ENCODE results near the gene TMUB1. TPM values are rescaled to one million over a fixed set of nuclear protein-coding genes. Genes with fewer than 3 reads are reported as not detected.
"Not testable (repeated sequence)": the region's sequence is repeated elsewhere in the genome, so short reads cannot be mapped to it uniquely, and the experiment has no call there.

The TMUB1 gene
- total RNA-seq, 1 donor from 2014 or later = 7.6 TPM

DNA sequence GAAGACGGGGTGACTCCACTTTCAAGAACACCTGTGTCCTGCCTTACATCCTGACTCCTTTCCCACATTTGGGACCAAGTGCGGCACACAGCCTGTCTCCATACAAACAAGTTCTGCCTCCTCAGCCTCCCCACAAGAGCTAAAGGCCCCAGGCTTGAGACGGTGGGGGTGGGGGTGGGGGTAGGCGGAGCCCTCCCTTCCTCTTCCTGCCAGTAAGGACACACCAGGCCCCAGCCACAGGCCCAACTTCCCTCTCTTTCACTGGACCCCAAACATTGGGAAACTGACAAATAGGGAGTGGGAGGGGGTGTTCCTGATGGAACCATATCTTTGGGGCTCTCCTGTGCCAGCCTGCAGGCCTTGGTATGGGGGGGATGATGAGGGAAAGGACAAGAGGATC is 30.2 kb downstream of the TMUB1 start:
- no peak for DNase-seq

DNA sequence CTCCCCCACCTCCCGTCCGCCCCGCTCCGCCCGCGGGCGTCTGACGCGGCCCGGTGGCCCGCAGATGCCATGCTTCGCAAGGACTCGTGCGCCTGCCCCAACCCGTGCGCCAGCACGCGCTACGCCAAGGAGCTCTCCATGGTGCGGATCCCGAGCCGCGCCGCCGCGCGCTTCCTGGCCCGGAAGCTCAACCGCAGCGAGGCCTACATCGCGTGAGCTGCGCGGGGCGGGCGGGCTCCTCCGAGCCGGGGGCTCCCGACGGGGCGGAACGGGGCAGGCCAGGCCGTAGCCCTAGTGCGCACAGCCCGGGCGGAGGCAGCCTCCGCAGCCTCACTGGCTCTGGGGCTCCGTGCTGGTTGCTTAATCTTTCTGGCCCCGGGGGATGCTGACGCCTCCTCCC is 32.2 kb downstream of the TMUB1 start:
- peak; percentile 69 for DNase-seq

DNA sequence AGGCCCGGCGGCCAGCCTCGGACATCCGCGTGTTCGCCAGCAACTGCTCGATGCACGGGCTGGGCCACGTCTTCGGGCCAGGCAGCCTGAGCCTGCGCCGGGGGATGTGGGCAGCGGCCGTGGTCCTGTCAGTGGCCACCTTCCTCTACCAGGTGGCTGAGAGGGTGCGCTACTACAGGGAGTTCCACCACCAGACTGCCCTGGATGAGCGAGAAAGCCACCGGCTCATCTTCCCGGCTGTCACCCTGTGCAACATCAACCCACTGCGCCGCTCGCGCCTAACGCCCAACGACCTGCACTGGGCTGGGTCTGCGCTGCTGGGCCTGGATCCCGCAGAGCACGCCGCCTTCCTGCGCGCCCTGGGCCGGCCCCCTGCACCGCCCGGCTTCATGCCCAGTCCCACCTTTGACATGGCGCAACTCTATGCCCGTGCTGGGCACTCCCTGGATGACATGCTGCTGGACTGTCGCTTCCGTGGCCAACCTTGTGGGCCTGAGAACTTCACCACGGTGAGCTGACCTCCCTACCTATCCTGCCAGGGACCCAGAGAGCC is 34.3 kb downstream of the TMUB1 start:
- DNase-seq = no peak

DNA sequence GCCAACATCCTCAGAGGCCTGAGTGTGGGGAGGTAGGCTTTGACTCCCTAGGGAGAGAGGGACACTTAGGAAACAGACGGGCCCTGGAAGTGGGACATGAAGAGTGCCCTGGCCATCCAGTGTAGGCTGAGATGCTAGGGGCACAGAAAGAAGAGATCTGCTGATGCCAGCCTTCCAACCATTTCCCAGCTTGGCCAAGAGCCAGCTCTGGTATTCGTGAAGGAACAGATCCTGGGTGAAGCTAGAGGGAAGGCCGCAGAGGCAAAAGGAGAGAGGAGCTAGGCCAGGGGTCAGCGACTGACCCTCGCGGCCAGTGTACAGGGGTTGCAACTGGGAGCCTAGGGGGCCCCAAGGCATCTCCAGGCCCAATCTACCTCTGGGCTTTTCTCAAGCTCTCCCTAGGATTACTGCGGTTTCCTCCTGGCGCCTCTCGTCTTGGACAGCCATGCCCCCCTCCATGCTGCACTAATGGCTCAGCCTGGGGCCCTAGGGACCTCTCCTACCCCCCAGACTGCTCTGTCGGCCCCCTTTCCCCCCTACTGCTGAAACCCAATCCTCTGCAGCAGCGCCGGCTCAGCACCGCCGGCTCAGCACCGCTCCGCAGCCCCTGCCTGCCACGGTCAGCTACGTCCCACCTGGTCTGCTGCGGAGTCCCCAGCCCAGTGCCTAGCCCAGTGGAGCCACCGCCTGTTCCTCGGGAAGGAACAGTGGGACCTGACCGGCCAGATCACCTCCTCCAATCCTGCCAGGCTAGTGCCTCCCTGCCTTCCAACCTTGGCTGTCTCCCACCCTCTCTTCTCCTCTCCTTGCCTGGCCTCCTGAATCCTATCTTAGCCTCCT is 35.1 kb downstream of the TMUB1 start, which contains the start of gene ASIC3:
Gene ASIC3, plus strand, starts transcription at position 556 of the 840 bp plus-strand sequence. CDS start 355 bp downstream, outside the sequence.
- no peak for DNase-seq

DNA sequence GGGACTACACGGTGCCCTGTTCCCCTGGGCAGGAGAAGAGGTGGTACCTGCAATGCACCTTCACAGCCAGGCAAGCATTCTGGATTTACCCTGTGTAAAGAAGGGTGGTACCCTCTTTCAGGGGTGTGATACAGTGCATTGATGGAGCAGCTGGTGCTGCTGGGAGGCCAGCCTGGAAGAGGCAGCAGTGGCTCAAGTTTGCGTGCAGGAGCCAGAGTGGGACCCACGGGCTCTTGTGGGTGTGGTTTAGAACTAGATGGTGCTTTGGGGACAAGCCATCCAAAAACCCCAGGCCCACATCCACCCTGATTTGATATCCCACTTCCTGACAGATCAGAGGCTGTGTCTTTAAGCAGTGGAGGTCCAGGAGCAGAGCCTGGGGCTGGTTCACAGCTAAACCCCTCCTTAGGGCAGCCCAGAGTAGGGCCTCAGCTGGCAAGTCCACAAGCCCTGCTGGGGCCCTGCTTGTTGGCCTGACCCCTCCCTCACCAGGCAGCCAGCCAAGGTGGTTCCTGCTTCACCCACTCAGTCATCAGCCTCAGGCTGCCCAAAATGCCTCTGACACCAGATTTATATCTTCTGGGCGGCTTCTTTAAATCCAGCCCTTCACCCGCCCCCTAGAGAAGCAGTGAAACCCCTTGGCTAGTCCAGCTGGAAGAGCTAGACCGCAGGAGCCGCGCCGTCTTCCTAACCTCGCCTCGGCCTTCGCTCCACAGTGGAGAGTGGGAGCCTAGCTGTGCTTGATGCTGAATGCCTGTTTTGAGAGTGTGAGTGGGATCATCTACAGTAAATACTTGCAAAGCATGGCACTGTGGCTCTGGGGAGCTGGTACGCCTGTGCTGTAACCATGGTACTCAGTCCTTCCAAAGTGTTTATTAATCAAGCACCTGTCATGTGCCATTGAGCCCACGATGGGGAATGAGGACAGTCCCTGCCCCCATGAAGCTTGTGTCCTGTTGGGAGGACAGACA is 36.4 kb downstream of the TMUB1 start:
- no peak for DNase-seq

DNA sequence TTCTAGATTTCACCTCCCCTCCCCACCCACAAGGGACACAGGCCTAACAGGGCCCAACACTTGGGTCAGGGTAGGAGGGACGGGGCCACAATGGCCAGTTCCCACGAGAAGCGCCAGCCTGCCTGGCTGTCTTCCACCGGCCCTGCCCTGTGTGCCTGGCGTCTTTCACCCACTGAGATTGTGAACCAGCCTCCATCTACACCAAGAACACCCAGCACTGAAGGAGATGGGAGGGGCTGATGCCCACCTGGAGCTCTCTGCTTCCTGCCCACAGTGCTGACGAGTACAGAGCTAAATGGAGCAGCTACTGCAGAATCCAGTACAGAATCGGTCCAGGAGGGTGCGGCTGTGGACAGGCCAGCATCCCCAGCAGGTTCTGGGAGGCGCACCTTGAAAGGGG is 37.3 kb downstream of the TMUB1 start:
- DNase-seq = no peak

DNA sequence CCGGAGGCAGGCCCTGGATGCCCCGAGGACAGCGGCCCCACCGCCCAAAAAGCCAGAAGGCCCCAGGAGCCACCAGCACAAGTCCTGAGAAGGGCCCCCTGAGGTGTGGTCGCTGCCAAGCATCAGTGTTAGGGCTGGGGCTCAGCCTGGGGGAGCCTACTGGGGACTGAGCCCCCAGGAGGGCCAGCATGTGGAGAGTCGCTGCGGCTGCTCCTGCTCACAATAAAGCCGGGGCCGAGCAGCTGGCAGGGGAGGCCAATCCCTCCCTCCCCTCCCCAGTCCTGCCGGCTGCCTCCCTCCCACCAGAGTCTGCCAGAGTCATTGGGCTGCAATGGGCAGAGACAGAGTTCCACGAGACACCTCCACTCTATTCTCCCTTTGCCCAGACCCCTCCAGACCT is 38.0 kb downstream of the TMUB1 start:
- no peak for DNase-seq

DNA sequence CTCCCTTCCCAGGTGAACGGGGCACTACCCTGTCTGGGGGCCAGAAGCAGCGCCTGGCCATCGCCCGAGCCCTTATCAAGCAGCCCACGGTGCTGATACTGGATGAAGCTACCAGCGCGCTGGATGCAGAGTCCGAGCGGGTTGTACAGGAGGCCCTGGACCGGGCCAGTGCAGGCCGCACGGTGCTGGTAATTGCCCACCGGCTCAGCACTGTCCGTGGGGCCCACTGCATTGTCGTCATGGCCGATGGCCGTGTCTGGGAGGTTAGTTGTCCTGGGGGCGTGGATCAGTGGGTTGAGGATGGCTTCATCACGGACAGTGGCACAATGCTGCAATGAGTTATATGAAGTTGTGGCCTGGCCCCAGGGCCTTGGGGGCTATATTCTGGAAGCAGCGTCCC is 39.3 kb downstream of the TMUB1 start:
- no peak for DNase-seq

DNA sequence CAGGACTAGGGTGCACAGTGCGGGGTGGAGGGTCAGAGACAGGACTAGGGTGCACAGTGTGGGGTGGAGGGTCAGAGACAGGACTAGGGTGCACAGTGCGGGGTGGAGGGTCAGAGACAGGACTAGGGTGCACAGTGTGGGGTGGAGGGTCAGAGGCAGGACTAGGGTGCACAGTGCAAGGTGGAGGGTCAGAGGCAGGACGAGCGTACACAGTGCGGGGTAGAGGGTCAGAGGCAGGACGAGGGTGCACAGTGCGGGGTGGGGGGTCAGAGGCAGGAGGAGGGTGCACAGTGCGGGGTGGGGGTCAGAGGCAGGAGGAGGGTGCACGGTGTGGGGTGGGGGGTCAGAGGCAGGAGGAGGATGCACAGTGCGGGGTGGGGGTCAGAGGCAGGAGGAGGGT is 39.8 kb downstream of the TMUB1 start:
- DNase-seq = not testable (repeated sequence)

DNA sequence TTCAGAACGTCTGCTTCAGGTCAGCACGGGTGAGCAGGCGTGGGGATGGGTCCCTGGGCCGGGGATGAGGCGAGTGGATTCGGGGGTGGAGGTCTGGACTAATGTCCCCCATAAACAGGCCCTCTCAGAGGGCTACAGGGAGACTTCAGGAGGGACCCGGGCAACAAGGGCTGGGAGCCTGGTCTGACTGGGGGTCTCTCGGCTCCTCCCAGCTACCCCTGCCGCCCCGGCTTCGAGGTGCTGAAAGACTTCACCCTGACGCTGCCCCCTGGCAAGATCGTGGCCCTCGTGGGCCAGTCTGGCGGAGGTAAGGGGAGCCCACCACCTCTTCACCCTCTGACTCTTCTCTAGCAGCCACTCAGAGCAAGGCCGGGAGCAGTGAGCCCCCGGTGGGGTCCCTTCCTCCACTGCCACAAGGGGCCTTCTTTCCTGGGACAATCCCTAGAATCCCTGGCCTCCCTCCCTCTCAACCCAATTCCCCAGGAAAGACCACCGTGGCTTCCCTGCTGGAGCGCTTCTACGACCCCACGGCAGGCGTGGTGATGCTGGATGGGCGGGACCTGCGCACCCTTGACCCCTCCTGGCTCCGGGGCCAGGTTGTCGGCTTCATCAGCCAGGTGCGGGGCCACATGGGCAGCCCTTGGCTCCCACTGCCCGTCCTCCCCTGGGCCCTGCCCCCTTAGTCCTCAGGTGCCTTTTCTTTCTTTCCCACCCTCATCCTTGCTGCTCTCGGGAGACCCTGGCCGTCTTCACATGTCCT is 42.5 kb downstream of the TMUB1 start:
- DNase-seq = no peak

DNA sequence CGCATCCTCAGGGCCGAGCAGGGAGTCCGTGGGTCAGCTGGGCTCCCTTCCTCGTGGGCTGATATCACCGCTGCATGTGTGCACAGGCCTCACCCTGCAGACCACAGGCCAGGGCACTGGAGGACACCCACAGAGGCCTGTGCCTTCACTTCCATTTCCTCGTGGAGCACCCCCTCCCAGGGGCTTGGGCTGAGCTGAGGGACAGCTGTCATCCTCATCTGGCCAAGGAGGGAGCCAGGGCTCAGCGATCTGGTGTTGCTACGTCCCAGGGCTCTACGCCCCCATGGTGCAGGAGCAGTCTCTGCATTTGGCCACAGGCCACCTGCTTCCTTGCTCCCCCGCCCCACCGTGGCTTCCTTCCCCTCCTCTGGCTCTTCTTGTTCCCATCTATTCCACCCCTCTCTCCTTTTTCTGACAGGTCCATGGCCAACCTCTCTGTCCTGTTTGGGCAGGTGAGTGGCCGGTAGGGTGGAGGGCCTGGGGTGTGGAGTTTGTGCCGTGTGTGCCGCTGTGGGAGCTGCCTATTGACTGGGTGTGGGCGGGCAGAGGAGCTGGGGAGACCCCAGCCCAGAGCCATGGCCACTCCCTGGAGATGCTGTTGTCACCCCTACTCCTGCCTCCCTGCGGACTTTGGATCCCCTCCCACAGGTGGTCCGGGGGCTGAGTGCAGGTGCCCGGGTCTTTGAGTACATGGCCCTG is 43.3 kb downstream of the TMUB1 start:
- DNase-seq = no peak

DNA sequence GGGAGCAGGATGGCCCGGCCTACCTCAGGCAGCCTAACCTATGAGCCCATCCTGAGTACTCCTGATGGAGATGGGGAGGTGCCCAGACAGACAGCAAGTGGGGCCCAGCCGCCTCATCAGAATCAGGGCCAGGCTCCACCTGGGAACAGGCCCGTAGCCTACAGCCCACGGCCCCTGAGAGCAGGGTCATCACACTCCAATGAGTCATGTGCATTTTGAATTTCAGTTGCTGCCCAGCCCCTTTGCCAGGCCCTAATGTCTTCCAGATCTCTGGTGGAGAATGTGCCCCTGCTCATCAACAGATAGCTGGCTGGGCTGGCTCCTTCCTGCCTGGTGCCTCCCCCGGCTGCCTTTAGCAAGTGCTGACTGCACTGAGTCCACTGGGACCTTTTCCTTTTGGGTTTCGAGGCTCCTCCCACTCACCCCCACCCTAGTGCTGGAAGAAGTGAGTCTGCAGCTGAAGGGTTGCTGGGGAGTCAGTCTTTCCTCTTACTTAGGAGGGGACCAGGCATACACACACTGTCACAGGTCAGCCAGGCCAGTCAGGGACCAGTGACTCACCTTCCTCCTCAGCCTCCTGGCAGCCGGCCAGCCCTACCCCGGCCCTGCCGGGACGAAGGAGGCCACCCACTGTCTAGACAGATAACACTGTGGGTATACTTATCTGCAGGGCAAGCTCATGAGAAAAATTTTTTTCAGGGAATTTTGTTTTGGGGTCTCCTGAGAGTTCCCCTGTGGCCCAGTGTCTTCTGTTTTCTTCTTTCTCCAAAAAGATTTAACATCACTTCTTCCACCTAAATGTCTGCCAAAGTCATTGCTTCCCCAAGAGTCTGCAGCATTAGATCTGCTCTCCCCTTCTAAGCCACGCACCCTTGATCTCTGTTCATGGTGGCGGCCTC is 44.1 kb downstream of the TMUB1 start:
- no peak for DNase-seq

DNA sequence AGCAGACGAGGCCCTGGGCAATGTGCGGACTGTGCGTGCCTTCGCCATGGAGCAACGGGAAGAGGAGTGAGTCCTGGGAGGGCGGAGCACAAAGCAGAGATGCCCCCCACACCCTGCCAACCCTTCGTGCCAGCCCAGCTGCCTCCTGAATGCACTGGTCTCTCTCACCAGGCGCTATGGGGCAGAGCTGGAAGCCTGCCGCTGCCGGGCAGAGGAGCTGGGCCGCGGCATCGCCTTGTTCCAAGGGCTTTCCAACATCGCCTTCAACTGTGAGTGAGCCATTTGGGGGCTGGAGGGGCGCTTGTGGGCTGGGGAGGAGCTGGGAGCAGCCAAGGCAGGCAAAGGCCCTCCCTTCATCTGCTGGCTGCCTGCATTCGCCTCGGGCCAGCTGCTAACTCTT is 47.4 kb downstream of the TMUB1 start:
- no peak for DNase-seq

DNA sequence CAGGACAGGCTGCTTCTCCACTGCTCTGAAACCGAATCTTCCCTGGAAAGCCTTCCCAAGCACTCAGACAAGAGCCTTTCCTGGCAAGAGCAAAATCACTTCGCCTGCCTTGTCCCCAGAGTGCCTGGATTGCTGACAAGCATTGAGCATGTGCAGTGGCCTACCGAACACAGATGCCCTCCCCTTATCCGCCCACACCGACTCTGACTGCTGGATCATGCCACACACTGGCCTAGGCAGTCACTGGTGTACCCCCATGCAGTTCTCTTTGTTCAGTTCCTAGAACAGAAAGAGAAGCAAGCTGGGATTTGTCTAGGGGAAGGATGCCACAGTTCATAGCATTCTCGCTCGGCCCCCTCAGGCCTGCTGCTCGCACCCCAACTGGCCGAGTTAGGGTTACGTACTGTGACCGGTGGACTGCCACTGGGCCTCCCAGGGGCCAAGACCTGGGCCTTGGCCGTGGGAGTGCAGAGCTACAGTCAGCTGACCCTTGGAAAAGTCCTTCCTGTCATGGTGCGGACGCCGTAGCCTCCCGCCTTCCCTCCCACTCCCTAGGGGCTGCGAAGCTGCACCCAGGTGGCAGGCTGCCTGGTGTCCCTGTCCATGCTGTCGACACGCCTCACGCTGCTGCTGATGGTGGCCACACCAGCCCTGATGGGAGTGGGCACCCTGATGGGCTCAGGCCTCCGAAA is 48.1 kb downstream of the TMUB1 start:
- DNase-seq = no peak

DNA sequence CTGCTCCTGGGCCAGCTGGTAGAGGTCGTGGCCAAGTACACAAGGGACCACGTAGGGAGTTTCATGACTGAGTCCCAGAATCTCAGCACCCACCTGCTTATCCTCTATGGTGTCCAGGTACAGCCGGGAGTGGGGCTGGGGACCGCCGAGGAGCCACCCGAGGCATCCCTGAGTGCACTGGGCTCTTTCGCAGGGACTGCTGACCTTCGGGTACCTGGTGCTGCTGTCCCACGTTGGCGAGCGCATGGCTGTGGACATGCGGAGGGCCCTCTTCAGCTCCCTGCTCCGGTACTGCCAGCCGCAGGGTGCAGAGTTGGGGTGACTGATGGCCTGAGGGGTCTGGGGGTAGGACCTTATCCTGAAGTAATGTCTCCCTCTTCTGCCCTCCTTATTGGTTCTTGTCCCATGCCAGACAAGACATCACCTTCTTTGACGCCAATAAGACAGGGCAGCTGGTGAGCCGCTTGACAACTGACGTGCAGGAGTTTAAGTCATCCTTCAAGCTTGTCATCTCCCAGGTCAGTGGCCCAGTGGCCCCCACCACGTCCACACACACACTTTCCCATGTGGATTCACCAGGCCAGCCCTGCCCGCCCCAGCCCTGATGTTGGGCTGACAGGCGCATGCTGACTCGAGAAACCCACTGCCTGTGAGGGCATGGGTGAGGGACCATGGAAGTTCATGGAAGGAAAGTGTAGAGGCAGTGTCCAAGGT is 48.8 kb downstream of the TMUB1 start:
- no peak for DNase-seq

DNA sequence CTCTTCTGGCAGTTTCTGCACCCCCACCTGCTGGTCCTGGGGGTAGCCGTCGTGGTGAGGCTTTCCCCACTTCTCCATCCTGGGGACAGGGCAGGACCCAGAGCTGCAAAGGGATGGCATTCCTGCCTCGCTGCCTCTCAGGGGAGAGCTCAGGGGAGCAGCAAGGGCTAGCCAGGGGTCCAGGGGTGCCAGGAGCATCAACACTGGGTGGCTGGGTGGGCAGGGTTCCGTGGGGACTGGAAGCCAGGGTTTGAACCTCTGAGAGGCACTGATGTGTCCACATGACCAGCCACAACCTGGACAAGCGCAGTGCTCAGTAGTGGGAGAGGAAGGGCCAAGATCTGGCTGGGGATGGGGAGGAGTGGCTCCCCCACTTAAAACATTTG is 49.4 kb downstream of the TMUB1 start:
- no peak for DNase-seq

DNA sequence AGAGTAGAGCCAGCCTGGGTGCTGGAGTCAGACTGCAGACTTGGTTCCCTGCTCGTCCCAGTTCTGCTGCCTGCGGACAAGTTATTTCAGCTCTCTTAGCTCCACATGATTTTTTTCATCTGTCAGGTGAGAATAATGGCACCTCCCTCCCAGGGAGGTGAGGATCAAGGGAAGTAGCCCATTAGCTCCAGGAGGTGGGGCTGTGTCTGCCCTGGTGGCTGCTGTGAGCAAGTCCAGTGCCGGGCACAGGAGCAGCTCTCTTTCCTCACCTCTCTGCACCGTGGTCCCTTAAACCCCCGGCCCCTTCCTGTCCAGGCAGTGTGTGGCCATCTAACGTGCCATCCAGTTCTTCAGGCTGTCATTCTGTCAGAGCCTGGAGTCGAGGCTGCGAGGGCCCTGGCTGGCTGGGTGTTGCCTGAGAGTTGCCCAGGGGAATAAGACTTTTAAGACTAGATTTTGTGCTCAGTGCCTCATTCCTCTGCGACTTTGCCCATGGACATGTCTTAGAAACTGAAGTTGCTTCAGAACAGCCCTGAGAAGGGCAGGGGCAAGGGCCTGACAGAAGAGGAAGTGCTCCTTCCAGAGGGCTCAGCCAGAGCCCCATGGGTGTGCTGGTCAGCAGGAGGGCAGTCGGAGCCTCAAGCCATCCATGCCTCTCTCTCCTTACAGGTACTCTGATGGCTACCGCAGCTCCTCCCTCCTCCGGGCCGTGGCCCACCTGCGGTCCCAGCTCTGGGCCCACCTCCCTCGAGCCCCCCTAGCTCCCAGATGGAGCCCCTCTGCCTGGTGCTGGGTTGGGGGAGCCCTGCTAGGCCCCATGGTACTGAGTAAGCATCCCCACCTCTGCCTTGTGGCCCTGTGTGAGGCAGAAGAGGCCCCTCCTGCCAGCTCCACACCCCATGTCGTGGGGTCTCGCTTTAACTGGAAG is 50.1 kb downstream of the TMUB1 start:
- no peak for DNase-seq

Measured in skin of body (tissue), 2 donors.